Naive thymus-derived CD4-positive, alpha-beta T cell (primary cell): Measurements from ENCODE around the gene ERVFRD-1. TPM values are rescaled to one million over a fixed set of nuclear protein-coding genes. Genes with fewer than 3 reads are reported as not detected.

Source experiments
- ATAC-seq: fragments of 150-1000 bp; cut with Tn5 transposase; 2 replicates; pipeline ENCODE4 v1.10.0; 2021; ENCODE audit warnings: mild to moderate bottlenecking, moderate library complexity
- CTCF ChIA-PET: fragments of 350-600 bp; sonication (Branson Sonifier 250); formaldehyde crosslinking; loops from one replicate; lab custom pipeline; 2021; ENCODE audit warnings: antibody characterized with exemption; lab: Charles Lee
- POLR2A ChIA-PET: fragments of 350-600 bp; sonication (Branson Sonifier 250); formaldehyde crosslinking; loops from one replicate; lab custom pipeline; 2021; ENCODE audit warnings: antibody characterized with exemption, inconsistent platforms; lab: Charles Lee
- DNase-seq, 9 donors: peaks; one replicate each; pipeline versions ENCODE4 v3.0.0 to v3.0.0-alpha.2; 2020 to 2022; ENCODE audit warnings: mixed read lengths in 1 of 9
- H3K27ac ChIP-seq: one replicate; pipeline ENCODE4 v1.7.0; 2013; ENCODE audit warnings: mild to moderate bottlenecking, low read depth, low read length, moderate library complexity
- H3K27me3 ChIP-seq, 2 donors: one replicate each; pipeline ENCODE4 v1.7.0; 2013; ENCODE audit warnings: low read length in 2 of 2, mild to moderate bottlenecking in 2 of 2, moderate library complexity in 2 of 2; ENCODE audit not compliant: control insufficient read depth in 2 of 2, insufficient read depth in 2 of 2
- H3K36me3 ChIP-seq, 3 experiments: 1 replicate in 2 of 3; 2 replicates in 1 of 3; pipeline ENCODE4 v1.7.0; 2013; ENCODE audit warnings: low read length in 3 of 3, mild to moderate bottlenecking in 3 of 3, moderate library complexity in 1 of 3; ENCODE audit not compliant: insufficient read depth in 3 of 3, control insufficient read depth in 2 of 3
- H3K4me1 ChIP-seq, 2 donors: one replicate each; pipeline ENCODE4 v1.7.0; 2013; ENCODE audit warnings: low read length in 2 of 2, mild to moderate bottlenecking in 2 of 2, moderate library complexity in 1 of 2; ENCODE audit not compliant: control insufficient read depth in 2 of 2, insufficient read depth in 2 of 2
- H3K4me3 ChIP-seq: 2 replicates; pipeline ENCODE4 v1.7.0; 2013; ENCODE audit warnings: mild to moderate bottlenecking, low read length
- H3K9me3 ChIP-seq, 3 experiments: 1 replicate in 2 of 3; 2 replicates in 1 of 3; pipeline ENCODE4 v1.7.0; 2013; ENCODE audit warnings: low read length in 3 of 3; ENCODE audit not compliant: control insufficient read depth in 2 of 3
- H3K27ac Mint-ChIP-seq, 9 donors: one replicate each; pipeline ENCODE4 v1.8.0; 2020 to 2022; ENCODE audit warnings: mixed read lengths in 9 of 9, mild to moderate bottlenecking in 8 of 9, moderate library complexity in 5 of 9, inconsistent platforms in 2 of 9
- H3K27me3 Mint-ChIP-seq, 5 donors: one replicate each; pipeline ENCODE4 v1.8.0; 2021 to 2022; ENCODE audit warnings: mixed read lengths in 5 of 5, mild to moderate bottlenecking in 1 of 5
- H3K36me3 Mint-ChIP-seq, 5 donors: one replicate each; pipeline ENCODE4 v1.8.0; 2020 to 2022; ENCODE audit warnings: mixed read lengths in 5 of 5, mild to moderate bottlenecking in 3 of 5, inconsistent platforms in 1 of 5
- H3K4me1 Mint-ChIP-seq, 7 donors: one replicate each; pipeline ENCODE4 v1.8.0; 2020 to 2022; ENCODE audit warnings: mixed read lengths in 7 of 7, mild to moderate bottlenecking in 3 of 7, inconsistent platforms in 1 of 7
- H3K4me3 Mint-ChIP-seq, 10 donors: one replicate each; pipeline ENCODE4 v1.8.0; 2020 to 2022; ENCODE audit warnings: mild to moderate bottlenecking in 10 of 10, mixed read lengths in 10 of 10, moderate library complexity in 6 of 10, inconsistent platforms in 2 of 10
- H3K9me3 Mint-ChIP-seq, 11 donors: one replicate each; pipeline ENCODE4 v1.8.0; 2020 to 2022; ENCODE audit warnings: mixed read lengths in 11 of 11, mild to moderate bottlenecking in 4 of 11, inconsistent platforms in 1 of 11, moderate library complexity in 1 of 11
- intact Hi-C, 2 donors: fragments of 100-400 bp; cut with micrococcal nuclease; formaldehyde crosslinking; loops; one replicate each; pipeline ENCODE4 v1.15.1; 2023
- polyA plus RNA-seq, 2 donors: library from polyadenylated mRNA; unstranded; fragments of 300-500 nt; fragmentation: Illumina TruSeq; gene quantifications; one replicate each; pipeline ENCODE4 v1.2.3, GENCODE V29; 2021
- total RNA-seq, 6 experiments: library from RNA in 5 of 6; stranded (reverse) in 5 of 6; gene quantifications; 1 replicate in 5 of 6; 2 replicates in 1 of 6; pipeline ENCODE4 v1.2.3 and lab custom pipeline; 2021 to 2026

The ERVFRD-1 gene
- total and polyA plus RNA-seq, 7 experiments from 2014 or later: 0.11 to 0.33 (median 0.33) TPM; not detected in 4

DNA sequence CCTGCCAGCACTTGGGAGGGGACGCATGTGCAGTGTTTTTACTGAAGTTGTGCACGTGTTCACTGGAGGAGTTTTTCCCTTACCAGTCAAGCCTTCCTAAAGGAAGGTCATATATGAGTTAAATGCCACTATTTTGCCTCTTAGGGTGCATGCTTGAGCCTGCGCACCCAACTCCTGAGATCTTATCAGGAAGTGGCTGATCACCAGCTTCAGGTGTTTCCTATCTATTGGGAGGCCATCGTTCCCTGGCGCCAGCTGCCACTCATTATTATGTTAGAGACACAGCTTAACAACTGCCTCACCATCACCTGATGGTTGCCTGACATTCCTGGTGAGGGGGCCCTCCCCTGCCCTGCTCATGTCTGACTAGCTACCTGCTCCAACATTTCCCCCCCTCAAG, 8.5 kb downstream of the ERVFRD-1 start:
- Mint-ChIP-seq H3K4me1 (peaks cover 23 to 49% (median 27%) of the 10 kb centered on the region in 7 donors), H3K4me3 (no peak overlapping the region), H3K27me3 (no peaks in the 10 kb centered on the region), H3K36me3 (peaks cover 0 to 35% (median 25%) of the 10 kb centered on the region in 5 donors), H3K9me3 (peaks cover 0 to 7% (median 0%) of the 10 kb centered on the region in 11 donors), H3K27ac (no peak overlapping the region)
- Histone ChIP-seq H3K36me3 (no peaks in the 10 kb centered on the region), H3K27me3 (no peaks in the 10 kb centered on the region), H3K9me3 (no peaks in the 10 kb centered on the region), H3K27ac (no peak overlapping the region), H3K4me3 (no peak overlapping the region), H3K4me1 (no peaks in the 10 kb centered on the region)
- DNase-seq: no peak
- no peak for ATAC-seq
- CTCF ChIA-PET: no interaction called here
- POLR2A ChIA-PET: no interaction called here
- intact Hi-C loops: no loop called here

DNA sequence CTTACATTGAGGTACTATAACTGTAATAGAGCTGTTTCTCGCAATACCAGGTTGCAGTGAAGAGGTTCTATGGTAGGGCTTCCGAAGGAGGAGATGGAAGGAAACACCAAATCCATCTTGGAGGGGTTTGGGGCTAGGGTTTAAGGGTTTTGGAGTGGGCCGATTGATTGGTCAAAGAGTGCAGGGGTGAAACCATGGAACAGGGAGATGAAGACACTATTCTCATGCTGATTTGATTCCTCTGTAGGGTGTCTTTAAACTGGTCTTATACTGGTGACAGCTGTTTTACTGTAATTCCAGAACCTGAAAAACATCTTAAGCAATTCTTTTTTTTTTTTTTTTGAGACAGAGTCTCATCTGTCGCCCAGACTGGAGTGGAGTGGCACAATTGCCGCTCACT, 10.1 kb downstream of the ERVFRD-1 start:
- peaks cover 19 to 47% (median 25%) of the 10 kb centered on the region in 7 donors for H3K4me1 Mint-ChIP-seq
- H3K9me3 Mint-ChIP-seq: peaks cover 0 to 7% (median 0%) of the 10 kb centered on the region in 11 donors
- H3K9me3 ChIP-seq: no peaks in the 10 kb centered on the region
- no peaks in the 10 kb centered on the region for H3K27me3 ChIP-seq
- peaks cover 0 to 33% (median 25%) of the 10 kb centered on the region in 5 donors for H3K36me3 Mint-ChIP-seq
- no peak for ATAC-seq
- no peak overlapping the region for H3K4me3 ChIP-seq
- H3K4me1 ChIP-seq: no peaks in the 10 kb centered on the region
- intact Hi-C loops: no loop called here
- no peak overlapping the region for H3K4me3 Mint-ChIP-seq
- H3K27ac Mint-ChIP-seq: no peak overlapping the region
- no peak overlapping the region for H3K27ac ChIP-seq
- ChIA-PET CTCF (interaction anchor here (1.0 kb wide), 1 partner anchor 8 kb away, joined by 3 read pairs; the partner anchor contains the start of gene SMIM13), POLR2A (no interaction called here)
- no peaks in the 10 kb centered on the region for H3K36me3 ChIP-seq
- DNase-seq: no peak
- H3K27me3 Mint-ChIP-seq: no peaks in the 10 kb centered on the region

DNA sequence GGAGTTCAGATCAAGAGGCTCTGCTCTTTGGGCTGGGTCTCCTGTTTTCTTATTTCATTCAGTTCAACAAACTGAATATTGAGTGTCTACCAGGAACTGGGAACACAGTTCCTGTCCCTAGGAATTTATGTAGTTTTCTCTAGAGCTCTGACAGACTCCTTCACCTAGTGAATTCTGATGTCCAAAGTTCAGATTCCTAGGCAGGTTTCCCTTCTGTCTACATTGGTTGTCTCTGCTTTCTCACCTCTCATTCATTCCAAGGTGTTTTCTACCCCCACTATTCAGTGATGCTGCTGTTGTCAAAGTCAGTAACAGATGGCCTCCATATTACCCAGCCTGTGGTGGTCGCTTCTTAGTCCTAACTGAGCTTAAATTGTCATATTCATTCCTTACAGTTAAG, 13.5 kb downstream of the ERVFRD-1 start:
- H3K27me3 ChIP-seq: no peaks in the 10 kb centered on the region
- DNase-seq (no peak), ATAC-seq (no peak)
- intact Hi-C loops: loop anchor here in 1 of 2 donors (10.0 kb wide), 1 partner anchor 617 kb away; no protein-coding TSS in a partner anchor
- ChIA-PET POLR2A (interaction anchor here (0.6 kb wide), 1 partner anchor 13 kb away, joined by 5 read pairs; no protein-coding TSS in a partner anchor), CTCF (interaction anchor here (0.6 to 0.7 kb wide), 3 partner anchors 25 to 347 kb away, joined by 3 to 7 read pairs (median 5); no protein-coding TSS in a partner anchor)
- no peak overlapping the region for H3K27ac ChIP-seq
- peaks cover 0 to 8% (median 0%) of the 10 kb centered on the region in 3 experiments for H3K36me3 ChIP-seq
- no peak overlapping the region for H3K4me3 Mint-ChIP-seq
- H3K4me3 ChIP-seq: no peak overlapping the region
- peaks cover 0 to 7% (median 0%) of the 10 kb centered on the region in 11 donors for H3K9me3 Mint-ChIP-seq
- H3K27ac Mint-ChIP-seq: no peak overlapping the region
- peaks cover 18 to 53% (median 39%) of the 10 kb centered on the region in 7 donors for H3K4me1 Mint-ChIP-seq
- H3K4me1 ChIP-seq: peaks cover 9 to 11% of the 10 kb centered on the region in 2 donors
- H3K27me3 Mint-ChIP-seq: no peaks in the 10 kb centered on the region
- H3K9me3 ChIP-seq: no peaks in the 10 kb centered on the region
- peaks cover 0 to 31% (median 22%) of the 10 kb centered on the region in 5 donors for H3K36me3 Mint-ChIP-seq

DNA sequence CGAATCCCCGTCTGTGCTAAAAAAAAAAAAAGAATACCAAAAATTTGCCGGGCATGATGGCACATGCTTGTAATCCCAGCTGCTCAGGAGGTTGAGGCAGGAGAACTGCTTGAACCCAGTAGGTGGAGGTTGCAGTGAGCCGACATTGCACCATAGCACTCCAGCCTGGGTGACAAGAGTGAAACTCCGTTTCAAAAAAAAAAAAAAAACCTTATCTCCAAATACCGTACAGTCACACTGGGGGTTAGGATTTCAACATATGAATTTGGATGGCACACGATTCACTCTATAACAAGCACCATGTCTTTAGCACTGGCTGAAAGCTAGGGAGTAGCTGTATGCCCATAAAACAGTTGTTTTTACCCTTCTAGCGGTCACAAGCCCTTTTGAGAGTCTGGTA, 14.0 kb downstream of the ERVFRD-1 start:
- H3K4me3 Mint-ChIP-seq: no peak overlapping the region
- no peaks in the 10 kb centered on the region for H3K27me3 Mint-ChIP-seq
- POLR2A ChIA-PET: interaction anchor here (0.6 kb wide), 1 partner anchor 13 kb away, joined by 5 read pairs; no protein-coding TSS in a partner anchor
- DNase-seq (no peak), ATAC-seq (no peak)
- Histone ChIP-seq H3K9me3 (no peaks in the 10 kb centered on the region), H3K27me3 (no peaks in the 10 kb centered on the region), H3K36me3 (peaks cover 0 to 8% (median 0%) of the 10 kb centered on the region in 3 experiments), H3K4me3 (no peak overlapping the region), H3K27ac (no peak overlapping the region), H3K4me1 (peaks cover 11 to 14% of the 10 kb centered on the region in 2 donors)
- CTCF ChIA-PET: interaction anchor here (0.6 to 0.8 kb wide), 3 partner anchors 26 to 294 kb away, joined by 3 to 7 read pairs (median 5); no protein-coding TSS in a partner anchor
- intact Hi-C loops: loop anchor here in 1 of 2 donors (10.0 kb wide), 1 partner anchor 617 kb away; no protein-coding TSS in a partner anchor
- no peak overlapping the region for H3K27ac Mint-ChIP-seq
- peaks cover 23 to 53% (median 39%) of the 10 kb centered on the region in 7 donors for H3K4me1 Mint-ChIP-seq
- peaks cover 0 to 7% (median 0%) of the 10 kb centered on the region in 11 donors for H3K9me3 Mint-ChIP-seq
- peaks cover 0 to 29% (median 20%) of the 10 kb centered on the region in 5 donors for H3K36me3 Mint-ChIP-seq

DNA sequence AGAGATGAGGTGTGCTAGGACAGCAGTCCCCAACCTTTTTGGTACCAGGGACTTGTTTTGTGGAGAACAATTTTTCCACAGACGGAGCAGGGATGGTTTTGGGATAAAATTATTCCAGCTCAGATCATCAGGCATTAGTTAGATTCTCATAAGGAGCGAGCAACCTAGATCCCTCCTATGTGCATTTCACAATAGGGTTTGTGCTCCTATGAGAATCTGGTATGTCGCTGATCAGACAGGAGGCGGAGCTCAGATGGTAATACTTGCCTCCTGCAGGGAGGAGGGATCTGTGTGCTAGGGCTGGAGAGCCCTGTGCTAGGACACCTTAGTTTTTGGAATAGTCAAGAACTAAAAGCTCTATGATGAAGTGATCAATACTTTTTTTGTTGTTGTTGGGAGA, 15.4 kb downstream of the ERVFRD-1 start:
- Mint-ChIP-seq H3K4me1 (peaks cover 23 to 46% (median 33%) of the 10 kb centered on the region in 7 donors), H3K27me3 (no peaks in the 10 kb centered on the region), H3K9me3 (peaks cover 0 to 7% (median 0%) of the 10 kb centered on the region in 11 donors), H3K36me3 (peaks cover 0 to 24% (median 13%) of the 10 kb centered on the region in 5 donors), H3K4me3 (peak overlapping the region in 4 of 10 donors; percentile 1 to 39 (median 12)), H3K27ac (peak overlapping the region in 1 of 9 donors; percentile 10)
- peaks cover 11 to 14% of the 10 kb centered on the region in 2 donors for H3K4me1 ChIP-seq
- H3K27me3 ChIP-seq: no peaks in the 10 kb centered on the region
- CTCF ChIA-PET: no interaction called here
- no peak for ATAC-seq
- H3K27ac ChIP-seq: no peak overlapping the region
- POLR2A ChIA-PET: interaction anchor here (0.7 kb wide), 1 partner anchor 8 kb away, joined by 3 read pairs; no protein-coding TSS in a partner anchor
- no peak overlapping the region for H3K4me3 ChIP-seq
- peaks cover 0 to 8% (median 0%) of the 10 kb centered on the region in 3 experiments for H3K36me3 ChIP-seq
- H3K9me3 ChIP-seq: no peaks in the 10 kb centered on the region
- intact Hi-C loops: loop anchor here in 1 of 2 donors (10.0 kb wide), 1 partner anchor 619 kb away; no protein-coding TSS in a partner anchor
- DNase-seq: peak in 1 of 9 donors; percentile 4

DNA sequence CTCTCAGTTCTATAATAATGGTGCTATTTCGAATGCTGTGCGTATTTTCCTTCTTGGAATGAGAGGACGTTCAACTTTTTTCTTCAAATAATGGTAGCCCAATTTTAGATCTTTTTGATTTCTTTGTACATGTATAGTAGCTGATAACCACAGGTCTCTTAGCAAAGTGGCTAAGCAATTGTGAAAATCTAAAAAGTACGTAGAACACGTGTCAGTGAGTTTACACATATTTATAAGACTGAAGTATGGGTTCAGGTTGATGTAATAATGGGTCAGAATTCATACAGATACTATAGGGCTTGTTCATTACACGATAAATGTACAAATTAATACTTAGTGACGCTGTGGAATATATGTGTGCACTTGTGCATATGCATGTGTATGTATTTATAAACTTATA, 16.6 kb downstream of the ERVFRD-1 start:
- intact Hi-C loops: loop anchor here (1.0 to 10.0 kb wide), 6 partner anchors 50 to 1022 kb away; partner anchors contain the start of gene TMEM14C (in 1 of the 2)
- peak overlapping the region; percentile 69 for H3K4me3 ChIP-seq
- H3K36me3 ChIP-seq: peaks cover 0 to 8% (median 0%) of the 10 kb centered on the region in 3 experiments
- Mint-ChIP-seq H3K27ac (peak overlapping the region in 7 of 9 donors; percentile 88 to 98 (median 91)), H3K36me3 (peaks cover 0 to 16% (median 8%) of the 10 kb centered on the region in 5 donors), H3K4me3 (peak overlapping the region; percentile 83 to 98 (median 97)), H3K9me3 (no peaks in the 10 kb centered on the region), H3K4me1 (peaks cover 23 to 44% (median 31%) of the 10 kb centered on the region in 7 donors), H3K27me3 (no peaks in the 10 kb centered on the region)
- ATAC-seq: no peak
- no peaks in the 10 kb centered on the region for H3K9me3 ChIP-seq
- peaks cover 11 to 14% of the 10 kb centered on the region in 2 donors for H3K4me1 ChIP-seq
- no peak for DNase-seq
- ChIA-PET CTCF (no interaction called here), POLR2A (interaction anchor here (0.6 kb wide), 1 partner anchor 16 kb away, joined by 3 read pairs; no protein-coding TSS in a partner anchor)
- peak overlapping the region; percentile 88 for H3K27ac ChIP-seq
- H3K27me3 ChIP-seq: no peaks in the 10 kb centered on the region
